ENCODE results near the gene FGA.
"Not testable (repeated sequence)": the region's sequence is repeated elsewhere in the genome, so short reads cannot be mapped to it uniquely, and the experiment has no call there.

FGA gene

DNA sequence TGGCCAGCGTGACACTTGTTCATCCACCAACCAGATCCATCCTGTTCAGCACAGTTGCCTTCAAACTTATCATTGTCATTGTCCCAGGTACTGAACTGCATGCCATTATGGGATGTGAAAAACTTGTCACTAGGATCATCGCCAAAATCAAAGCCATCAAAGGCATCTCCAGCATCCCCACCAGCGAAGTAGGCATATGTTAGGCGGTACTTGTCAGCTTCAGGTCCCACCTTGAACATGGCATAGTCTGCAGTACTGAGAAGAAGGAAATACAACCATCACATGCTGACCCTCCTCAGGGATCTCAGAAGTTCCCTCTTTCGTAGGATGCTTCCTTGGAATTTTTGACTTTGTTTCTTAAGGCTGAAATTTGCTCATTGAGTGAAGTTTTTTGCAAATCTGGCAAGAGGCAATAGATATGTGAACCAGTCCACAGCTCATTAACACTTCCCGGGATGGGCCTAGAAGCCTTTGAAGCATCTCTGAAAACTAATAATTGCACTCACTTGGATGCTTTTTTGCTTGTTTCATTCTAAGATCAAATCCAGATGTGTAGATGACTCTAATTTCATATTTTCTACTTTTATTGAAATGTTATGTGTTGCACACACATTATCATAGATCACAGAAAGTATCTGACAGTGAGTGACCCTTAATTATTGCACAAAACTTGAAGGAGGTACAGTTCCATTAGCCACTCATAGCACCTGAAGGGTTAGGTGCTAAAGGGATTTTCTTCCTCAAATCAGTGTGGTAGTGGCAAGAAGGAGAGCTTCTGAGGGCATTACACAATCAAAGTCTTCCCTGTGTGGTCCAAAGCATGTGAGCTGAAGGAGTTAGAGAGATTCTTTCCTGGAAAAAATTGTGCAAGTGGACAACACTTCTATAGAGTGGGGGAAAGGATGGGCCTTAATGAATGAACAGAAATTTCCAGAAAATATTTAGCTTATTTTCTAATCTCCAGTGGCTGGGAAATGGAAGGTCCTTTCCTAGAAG is 16.5 kb upstream of the FGA start:
- no peak for DNase-seq

DNA sequence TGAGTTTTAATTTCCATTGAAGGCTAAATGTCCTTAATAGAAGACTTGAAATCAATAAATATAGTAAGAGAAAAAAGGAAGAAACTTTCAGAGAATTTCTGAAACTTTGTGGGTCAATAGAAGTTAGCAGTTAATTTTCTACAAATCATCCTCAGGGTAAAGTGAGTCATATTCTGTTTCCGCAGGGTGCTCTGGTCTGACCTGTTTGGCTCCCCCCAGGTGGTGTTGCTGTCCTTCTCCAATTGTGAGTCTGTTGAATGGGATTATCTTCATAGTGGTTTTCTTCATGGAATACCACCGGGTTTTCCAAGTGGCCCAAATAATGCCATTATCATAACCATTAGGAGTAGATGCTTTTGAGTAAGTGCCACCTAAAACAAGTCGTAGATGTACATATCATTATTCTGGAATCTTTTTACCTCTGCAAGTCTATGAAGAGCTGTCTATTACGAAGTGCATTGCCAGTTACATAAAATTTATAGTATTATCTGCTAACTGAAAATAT is 14.2 kb upstream of the FGA start:
- no peak for DNase-seq

DNA sequence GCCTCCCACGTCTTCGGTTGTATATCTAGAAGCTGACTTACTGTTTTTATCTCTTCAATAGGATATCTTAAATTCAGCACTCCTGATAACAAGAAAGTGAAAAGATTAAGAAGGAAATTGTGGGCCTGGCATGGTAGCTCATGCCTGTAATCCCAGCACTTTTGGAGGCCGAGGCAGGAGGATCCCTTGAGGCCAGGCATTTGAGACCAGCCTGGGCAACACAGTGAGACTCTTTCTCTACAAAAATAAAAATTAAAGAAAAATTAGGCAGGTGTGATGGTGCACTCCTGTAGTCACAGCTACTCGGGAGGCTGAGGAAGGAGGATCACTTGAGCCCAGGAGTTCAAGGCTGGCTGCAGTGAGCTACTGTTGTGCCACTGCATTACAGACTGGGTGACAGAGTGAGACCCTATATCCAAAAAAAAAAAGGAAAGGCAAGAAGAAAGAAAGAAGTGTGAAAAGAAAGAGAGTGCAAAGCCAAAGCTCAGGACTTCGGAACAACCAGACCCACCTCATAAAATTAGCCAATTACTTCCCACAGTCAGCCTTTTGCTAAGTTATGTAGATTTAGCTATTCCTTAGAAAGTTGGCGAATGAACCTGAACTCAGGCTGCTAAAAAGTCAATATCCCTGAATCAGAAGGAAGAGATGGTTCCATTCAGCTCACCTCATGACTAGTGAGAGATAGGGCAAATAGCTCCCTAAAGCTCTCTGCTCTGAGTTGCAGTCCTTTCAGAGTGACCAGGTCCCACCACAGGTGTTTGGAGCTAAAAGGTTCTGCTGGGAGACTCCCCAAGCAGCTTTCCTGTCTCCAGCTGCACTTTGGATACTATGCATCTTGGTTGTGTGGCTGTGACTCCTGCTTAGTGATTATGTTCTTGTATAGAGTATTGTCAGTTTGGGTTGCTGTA is 12.7 kb upstream of the FGA start:
- DNase-seq: no peak

DNA sequence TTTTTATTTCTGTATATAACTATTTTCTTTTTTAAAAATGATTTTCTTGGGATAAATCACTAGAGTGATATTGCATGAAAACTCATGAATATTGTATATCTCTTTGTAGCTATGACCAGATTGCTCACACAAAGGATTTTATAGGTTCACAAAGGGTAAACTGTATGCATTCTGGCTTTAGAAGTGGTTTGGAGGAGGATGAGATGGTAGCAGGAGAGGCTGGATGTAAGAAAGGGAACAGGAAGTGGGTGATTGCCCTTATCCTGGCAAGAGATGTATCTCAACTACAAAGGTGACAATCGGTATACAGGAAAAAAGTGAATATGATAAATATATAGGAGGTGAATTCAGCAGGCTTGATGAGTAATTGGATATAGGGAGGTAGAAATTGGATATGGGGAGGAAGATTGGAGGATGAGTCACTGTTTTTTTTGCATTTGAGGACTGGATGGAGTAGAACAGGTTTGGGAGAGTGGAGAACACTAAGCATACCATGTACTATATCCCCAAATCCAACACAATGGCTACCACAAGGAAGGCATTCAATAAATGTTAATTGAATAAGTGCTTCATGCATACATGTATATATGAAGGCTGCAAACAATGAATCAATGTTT is 12.0 kb upstream of the FGA start:
- no peak for DNase-seq

DNA sequence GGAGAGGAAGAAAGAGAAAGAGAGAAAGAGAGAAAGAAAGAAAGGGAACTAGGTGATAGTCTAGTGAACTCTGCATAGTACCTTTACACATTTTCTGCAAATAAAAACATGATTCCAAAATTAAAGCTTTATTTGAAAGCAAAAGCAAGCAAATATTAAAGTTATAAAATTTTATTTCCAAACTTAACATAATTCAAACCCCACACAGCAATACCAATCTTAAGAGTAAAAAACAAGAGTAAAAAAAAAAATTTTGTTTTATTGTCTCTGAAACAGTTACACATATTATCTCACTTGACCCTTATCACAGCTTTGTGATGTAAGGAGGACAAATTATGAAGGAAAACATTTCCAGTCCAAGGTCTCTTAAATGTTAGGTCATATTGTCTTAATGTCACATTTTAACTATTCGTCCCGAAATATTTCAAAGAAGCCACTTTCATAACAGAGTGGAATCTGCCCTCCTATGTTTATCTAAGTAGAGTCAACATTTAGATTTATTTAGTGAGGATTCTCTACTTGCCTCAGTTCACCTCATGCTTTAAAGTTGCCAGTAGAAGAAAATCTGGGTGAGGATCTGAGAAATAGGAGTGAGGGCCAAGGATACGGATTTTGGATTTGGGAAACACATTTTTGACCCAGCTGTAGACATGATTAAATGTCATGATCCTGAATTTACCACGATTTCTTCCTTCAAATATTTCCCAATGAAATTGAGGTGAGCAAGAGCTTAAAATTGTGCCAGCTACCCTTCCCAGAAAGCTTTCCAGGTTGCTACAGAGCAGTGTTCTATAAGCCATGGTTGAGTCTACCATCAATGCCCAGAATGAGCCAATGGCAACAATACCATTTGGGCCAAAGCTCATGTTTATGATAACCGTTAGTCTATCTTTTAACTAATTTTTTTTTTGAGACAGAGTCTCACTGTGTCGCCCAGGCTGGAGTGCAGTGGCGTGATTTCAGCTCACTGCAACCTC is 7.5 kb upstream of the FGA start:
- DNase-seq: no peak

DNA sequence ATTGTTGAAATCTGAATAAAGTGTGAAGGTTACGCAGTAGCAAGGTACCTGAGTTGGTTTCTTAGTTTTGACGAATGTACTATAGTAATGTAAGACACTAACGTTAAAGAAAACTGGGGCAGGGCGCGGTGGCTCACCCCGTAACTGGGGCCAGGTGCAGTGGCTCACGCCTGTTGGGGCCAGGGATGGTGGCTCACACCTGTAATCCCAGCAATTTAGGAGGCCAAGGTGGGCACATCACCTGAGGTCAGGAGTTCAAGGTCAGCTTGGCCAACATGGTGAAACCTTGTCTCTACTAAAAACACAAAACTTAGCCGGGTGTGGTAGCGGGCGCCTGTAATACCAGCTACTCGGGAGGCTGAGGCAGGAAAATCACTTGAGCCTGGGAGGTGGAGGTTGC is 6.7 kb upstream of the FGA start:
- not testable (repeated sequence) for DNase-seq

DNA sequence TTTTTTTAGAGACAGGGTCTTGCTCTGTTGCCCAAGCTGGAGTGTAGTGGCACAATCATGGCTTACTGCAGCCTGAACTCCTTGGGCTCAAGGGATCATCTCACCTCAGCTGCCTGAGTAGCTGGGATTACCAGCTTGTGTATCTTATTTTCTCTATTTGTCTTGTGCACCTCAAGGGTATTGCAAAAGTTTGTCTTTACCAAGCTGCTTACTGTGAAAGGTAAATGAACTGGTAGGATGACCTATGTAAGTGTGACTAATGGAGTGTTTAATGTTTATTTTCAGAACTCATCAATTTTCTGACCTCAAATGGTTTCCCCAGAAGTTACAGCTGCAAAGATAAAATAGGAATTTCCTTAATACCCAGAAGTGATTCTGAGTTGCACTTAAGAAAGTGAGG is 5.3 kb upstream of the FGA start:
- DNase-seq: no peak

DNA sequence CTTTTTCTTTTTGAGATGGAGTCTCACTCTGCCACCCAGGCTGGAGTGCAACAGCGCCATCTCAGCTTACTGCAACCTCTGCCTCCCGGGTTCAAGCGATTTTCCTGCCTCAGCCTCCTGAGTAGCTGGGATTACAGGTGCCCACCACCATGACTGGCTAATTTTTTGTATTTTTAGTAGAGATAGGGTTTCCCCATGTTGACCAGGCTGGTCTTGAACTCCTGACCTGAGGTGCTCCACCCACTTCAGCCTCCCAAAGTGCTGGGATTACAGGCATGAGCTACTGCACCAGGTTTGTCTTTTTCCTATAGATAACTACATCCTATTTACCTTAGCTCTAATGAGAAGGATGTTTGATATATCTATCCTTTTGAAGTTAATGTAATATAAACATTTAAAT is 3.8 kb upstream of the FGA start:
- not testable (repeated sequence) for DNase-seq

DNA sequence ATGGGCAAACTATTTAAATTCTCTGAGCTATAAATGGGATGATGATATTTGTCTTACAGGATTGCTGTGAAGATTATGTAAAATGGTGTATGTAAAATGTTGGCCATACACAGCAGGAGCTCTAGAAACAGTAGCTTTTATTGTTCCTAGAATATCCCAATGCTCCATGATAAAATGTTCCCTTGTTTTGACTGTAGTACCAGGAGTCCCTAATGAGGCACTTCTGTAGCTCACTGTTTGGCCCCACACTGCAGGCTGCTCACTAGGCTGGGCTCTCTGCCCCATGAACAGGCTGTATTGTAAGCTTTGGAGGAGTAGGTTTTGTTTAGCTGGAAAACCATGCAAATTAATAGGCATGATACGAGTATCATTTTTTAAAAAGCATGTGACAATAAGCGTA is 3.3 kb upstream of the FGA start:
- DNase-seq: no peak

DNA sequence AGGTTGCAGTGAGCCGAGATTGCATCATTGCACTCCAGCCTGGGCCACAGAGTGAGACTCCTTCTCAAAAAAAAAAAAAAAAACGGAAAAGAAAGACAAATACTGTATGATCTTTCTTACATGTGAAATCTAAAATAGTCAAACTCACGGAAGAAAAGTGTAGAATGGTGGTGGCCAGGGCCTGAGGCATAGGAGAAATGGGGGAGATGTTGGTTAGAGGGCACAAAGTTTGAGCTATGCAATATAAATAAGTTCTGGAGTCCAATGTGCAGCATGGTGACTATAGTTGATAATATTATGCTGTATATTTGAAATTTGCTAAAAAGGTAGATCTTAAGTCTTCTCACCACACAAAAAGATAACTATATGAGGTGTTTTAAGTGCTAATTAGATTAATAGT is 1.3 kb upstream of the FGA start:
- no peak for DNase-seq

DNA sequence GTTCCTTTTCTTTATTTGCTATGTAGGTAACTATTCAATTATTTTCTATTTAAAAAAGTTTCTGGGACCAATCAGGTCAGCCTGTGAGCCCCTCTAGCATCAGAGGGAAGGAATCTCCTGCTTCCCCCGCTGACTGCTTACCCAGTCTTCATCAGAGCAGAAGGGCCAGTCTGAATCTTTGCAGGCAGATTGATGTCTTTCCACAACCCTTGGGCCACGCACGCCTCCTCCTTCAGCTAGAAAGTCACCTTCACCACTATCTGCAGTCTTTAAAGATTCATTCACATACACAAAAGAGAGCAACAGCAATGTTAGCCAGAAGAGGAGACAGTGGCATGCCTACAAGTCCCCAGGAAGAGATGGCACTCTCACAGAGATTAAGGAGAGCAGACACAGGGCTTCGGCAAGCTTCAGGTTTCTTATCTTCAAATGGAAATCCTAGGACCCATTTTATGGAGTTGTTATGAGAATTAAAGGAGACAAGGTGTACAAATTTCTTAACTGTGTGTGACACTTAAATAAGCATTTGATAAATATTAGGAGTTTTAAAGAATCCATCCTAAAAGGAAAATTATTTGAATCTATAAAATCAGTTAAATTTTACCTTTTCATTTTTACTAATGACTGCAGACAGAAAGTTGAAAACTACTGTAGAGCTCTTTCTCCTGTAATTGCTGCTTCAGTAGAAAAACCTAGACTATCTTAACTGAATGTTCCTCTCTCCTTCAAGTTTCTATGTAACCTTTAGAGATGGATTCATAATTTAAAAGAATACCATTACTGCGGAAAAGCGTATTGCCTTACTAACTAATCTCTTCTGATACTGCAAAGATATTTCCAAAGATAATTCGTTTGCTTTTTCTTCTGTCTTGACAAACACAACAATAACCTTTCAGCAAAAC is 995 bp downstream of the FGA start:
- no peak for DNase-seq

DNA sequence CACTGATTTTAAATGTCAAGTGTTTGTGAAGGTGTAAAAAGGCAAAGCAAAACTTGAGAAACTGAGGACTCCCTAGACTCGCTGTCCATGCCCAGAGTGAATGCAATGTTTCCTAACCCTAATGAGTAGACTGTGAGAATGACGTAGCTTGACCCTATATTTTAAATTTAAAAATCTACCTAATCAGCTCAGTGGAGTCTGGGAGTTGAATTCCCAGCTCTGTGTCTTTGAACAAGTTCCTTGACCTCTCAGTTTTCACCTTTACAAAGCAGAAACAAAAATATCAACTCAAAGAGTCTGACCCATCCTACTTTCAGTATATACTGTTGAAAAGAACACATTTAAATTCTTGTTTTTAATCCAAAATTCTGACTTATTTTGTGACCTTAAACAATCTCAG is 2.3 kb downstream of the FGA start:
- DNase-seq: no peak

DNA sequence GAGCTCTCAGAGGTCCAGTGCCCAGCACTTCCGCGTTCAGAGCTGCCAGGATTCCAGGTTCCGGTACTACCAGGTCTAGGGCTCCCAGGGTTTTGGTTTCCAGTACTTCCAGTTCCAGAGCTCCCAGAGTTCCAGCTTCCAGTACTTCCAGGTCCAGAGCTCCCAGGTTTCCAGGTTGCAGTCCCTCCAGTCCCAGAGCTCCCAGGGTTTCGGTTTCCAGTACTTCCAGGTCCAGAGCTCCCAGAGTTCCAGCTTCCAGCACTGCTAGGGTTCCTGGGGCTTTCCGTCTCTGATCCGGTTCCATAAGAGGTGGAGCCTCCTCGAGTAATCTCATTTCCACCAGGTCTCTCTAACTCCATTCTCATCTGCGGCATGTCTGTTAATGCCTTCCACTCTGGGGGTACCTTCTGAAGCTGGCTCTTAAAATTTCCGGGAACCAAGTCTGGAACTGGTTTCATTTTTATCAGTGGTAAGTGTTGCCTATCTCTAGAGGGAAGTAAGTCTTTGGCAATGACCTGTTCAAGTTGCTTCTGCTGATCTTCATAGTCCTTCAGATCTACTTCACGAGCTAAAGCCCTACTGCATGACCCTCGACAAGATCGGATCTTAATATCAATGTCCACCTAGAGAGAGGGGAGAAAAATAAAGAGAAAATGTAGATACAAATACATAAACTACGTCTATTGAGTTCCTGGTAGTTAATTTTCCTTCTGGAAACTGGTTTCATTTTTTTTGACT is 4.1 kb downstream of the FGA start:
- no peak for DNase-seq

DNA sequence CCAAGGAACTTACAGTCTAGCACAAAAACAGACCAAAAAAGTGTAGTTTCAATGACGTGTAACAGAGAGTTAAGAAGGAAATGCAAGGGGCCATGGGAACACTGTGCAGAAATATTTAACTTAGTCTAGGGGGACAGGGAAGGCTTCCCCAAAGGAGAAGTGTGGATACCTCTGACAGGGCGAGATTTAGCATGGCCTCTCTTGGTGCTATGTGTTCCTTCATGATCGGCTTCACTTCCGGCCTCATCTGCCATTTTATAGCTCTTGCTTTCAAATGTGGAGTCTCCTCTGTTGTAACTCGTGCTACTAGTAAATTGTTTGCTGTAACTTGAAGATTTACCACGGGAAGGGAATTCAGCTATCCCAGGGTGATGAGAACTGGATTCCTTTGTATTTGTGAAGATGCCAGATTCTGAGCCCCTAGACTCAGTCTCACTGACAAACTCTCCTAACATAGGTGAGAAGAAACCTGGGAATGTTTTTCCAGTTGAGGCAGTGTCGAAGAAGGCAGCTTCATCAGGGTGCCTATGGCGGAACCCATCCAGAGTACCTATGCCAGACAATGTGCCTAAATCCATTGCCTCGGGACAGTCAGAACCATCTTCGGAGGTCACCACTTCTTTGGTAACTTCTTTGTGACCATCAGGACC is 5.0 kb downstream of the FGA start:
- DNase-seq: no peak

DNA sequence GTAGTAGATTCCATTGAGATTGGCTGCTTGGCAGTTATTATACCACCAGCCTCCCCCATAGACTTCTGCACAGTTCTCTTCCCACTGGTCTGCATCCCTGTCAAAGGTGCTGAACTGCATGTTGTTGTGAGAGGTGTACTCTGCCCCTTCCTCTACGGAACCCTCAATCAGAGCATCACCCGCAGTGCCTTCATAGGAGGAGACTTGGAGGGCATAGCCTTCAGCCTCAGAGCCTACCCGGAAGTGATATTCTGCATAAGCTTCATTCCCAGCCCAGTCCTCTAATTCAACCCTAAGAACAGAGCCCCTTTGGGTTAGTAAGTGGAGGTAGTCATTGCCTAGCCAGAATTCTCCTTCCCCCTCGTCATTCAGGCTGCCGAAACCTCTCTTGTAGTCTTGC is 6.3 kb downstream of the FGA start:
- DNase-seq: no peak

DNA sequence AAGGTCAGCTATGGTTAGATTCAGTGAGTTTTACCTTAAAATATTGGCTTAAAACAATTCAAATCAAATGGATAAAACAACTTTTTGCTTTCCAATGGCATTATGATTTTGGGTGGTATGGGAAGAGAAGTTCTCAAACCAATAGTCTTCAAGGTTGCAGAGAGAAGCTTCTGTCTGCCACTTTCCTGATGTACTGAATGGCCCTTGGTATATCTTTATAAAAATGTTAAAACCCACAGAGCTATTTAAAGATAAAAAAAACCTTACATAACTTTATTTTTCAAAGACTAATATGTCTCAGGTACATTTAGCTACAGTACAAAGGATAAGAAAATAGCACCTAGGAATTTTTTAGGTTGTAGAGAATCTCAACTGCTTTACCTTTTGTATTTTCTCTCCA is 6.9 kb downstream of the FGA start:
- DNase-seq: no peak

DNA sequence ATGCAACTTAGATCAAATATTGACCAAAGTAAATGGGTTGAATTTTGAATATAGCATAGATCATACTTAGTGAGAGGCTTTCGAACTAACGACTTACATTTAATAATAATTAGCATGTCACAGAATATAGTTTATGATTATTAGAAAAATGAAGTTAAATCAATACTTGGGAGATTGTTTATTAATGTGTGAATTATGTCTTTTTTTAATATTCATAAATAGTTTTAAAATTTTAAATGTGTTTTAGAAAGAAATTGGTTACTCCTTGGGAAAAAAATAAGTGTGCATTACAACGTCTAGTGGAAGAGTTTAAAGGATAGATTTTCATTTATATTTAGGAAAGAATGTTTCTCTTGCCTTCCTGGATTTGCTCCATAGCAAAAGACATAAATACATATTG is 7.3 kb downstream of the FGA start:
- no peak for DNase-seq

DNA sequence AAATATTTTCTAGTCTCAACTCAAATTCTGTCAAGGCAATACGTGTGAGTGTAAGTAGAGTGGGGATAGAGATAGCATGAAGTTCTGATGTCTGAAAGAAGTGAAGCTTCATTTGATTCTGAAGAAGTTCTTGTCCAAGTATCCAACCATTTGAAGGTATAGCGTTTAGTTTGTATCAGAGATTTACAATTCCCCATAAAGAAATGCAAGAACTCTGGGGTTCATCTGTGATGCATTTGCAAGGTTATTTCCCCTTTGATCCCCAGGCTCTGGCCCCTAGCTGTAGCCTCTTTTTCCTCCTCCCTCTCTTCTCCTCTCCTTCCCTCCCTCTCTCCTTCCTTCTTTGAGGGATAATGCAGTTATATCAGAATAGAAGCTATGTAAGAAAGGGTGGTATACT is 7.8 kb downstream of the FGA start:
- DNase-seq: no peak

DNA sequence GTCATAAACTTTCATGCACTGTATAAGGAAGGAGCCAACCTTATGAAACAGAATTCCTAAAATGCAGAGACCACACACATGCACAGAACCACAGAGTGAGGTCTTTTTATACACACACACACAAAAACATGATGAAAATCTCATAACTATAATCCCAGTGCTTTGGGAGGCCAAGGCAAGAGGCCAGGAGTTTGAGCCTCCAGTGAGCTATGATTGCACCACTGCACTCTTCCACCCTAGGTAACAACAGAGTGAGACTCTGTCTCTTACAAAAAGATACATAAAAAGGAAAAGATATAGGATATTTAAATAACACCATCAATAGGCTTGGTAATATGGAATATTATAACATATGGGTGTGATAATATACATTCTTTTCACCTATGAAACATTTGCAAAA is 10.6 kb downstream of the FGA start:
- no peak for DNase-seq

DNA sequence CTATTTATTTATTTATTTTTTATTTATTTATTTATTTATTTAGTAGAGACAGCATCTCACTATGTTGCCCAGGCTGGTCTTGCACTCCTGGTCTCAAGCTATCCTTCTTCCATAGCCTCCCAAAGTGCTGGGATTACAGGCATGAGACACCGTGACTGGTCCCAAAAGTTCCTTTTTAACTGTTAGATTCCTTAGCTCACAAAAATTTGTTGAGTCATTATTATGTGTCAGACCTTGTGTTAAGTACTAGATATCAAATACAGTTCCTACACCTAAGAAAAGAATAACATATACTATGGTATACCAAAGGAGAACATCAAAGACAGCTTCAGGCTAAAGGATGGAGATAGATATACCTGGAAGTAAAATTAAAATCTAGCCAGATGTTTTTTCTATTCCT is 11.6 kb downstream of the FGA start:
- no peak for DNase-seq

All from stimulated activated CD4-positive, alpha-beta T cell treated with anti-CD3 and anti-CD28 coated beads, Interleukin-12 subunit alpha, Interleukin-12 subunit beta, amount 100 ng/mL, for 4 hours (primary cell).